ENCODE data around the gene CADM4. TPM values are rescaled to one million over a fixed set of nuclear protein-coding genes. Genes with fewer than 3 reads are reported as not detected.

CADM4 gene
- total RNA-seq, 1 donor from 2014 or later, result 3.5 TPM

- Histone ChIP-seq H3K36me3 (no peaks in the 10 kb centered on the region), H3K4me3 (peak within 1 kb of the TSS; percentile 76 to 87), H3K9me3 (no peaks in the 10 kb centered on the region), H3K27ac (peak within 1 kb of the TSS; percentile 67 to 86), H3K4me1 (peaks cover 9 to 10% of the 10 kb centered on the region in 2 donors), H3K27me3 (no peaks in the 10 kb centered on the region)
- no peak for TF ChIP-seq CTCF (IDR thresholded peaks at IDR 0.05)
- DNase-seq (ENCODE audit: low spot score in 2 of 2), result peak; percentile 93 to 98
- intact Hi-C loops (cut with DNase I), result loop anchor here (1.0 kb wide), 3 partner anchors 21 to 93 kb away; partner anchors contain the start of genes IRGQ and ZNF576
Observed at GRCh38 chr19:43575156-43575950, 64.3 kb downstream of the CADM4 start, which contains the start of the genes PINLYP and XRCC1. PINLYP (plus strand) TSS chr19:43575801; CDS start chr19:43577192, 1,391 bp downstream. XRCC1 (minus strand) TSS chr19:43575527; CDS start chr19:43575458, 69 bp downstream.

- Histone ChIP-seq H3K4me3 (peak overlapping the region; percentile 76 to 87), H3K36me3 (no peaks in the 10 kb centered on the region), H3K4me1 (peaks cover 8 to 9% of the 10 kb centered on the region in 2 donors), H3K27ac (peak overlapping the region; percentile 65 to 86), H3K9me3 (no peaks in the 10 kb centered on the region), H3K27me3 (no peaks in the 10 kb centered on the region)
- intact Hi-C loops (cut with DNase I), result loop anchor here (1.0 kb wide), 3 partner anchors 22 to 94 kb away; partner anchors contain the start of genes IRGQ and ZNF576
- no peak for TF ChIP-seq CTCF (IDR thresholded peaks at IDR 0.05)
- no peak for DNase-seq (ENCODE audit: low spot score in 2 of 2)
Observed at GRCh38 chr19:43574424-43575155, 65.1 kb downstream of the CADM4 start.

Other genes with a start within 250 kb of the CADM4 start
- not detected for gene TEX101, start 225.0 kb downstream of the CADM4 start, total RNA-seq
- gene LYPD3, start 174.2 kb downstream of the CADM4 start, total RNA-seq, result not detected
- gene PHLDB3, start 135.1 kb downstream of the CADM4 start, total RNA-seq, result 1.8 TPM
- 118 TPM for gene ETHE1, start 112.6 kb downstream of the CADM4 start, total RNA-seq
- not detected for gene ZNF575, start 106.7 kb downstream of the CADM4 start, total RNA-seq
- gene XRCC1, start 64.3 kb downstream of the CADM4 start, total RNA-seq, result 6.4 TPM
- gene PINLYP, start 64.0 kb downstream of the CADM4 start, total RNA-seq, result 2.2 TPM
- gene IRGQ, start 43.7 kb downstream of the CADM4 start, total RNA-seq, result 17.2 TPM
- 3.1 TPM for gene ZNF576, start 43.3 kb downstream of the CADM4 start, total RNA-seq
- gene SRRM5, start 27.8 kb downstream of the CADM4 start, total RNA-seq, result 0.32 TPM
- 37.3 TPM for gene ZNF428, start 20.2 kb downstream of the CADM4 start, total RNA-seq
- 30.2 TPM for gene PLAUR, start 30.3 kb upstream of the CADM4 start, total RNA-seq
- gene IRGC, start 76.2 kb upstream of the CADM4 start, total RNA-seq, result not detected
- 126 TPM for gene SMG9, start 115.1 kb upstream of the CADM4 start, total RNA-seq
- 2.3 TPM for gene KCNN4, start 141.1 kb upstream of the CADM4 start, total RNA-seq
- not detected for gene LYPD5, start 162.6 kb upstream of the CADM4 start, total RNA-seq
- not detected for gene ZNF283, start 187.5 kb upstream of the CADM4 start, total RNA-seq
- not detected for gene ZNF404, start 244.1 kb upstream of the CADM4 start, total RNA-seq

Measured in ascending aorta (tissue), 2 donors.